ENCODE data around the gene FAM168A.

The FAM168A gene

GRCh38 chr11:73637012-73637411 lies 39.1 kb upstream of the FAM168A start:
- TF ChIP-seq, protein P1, sequence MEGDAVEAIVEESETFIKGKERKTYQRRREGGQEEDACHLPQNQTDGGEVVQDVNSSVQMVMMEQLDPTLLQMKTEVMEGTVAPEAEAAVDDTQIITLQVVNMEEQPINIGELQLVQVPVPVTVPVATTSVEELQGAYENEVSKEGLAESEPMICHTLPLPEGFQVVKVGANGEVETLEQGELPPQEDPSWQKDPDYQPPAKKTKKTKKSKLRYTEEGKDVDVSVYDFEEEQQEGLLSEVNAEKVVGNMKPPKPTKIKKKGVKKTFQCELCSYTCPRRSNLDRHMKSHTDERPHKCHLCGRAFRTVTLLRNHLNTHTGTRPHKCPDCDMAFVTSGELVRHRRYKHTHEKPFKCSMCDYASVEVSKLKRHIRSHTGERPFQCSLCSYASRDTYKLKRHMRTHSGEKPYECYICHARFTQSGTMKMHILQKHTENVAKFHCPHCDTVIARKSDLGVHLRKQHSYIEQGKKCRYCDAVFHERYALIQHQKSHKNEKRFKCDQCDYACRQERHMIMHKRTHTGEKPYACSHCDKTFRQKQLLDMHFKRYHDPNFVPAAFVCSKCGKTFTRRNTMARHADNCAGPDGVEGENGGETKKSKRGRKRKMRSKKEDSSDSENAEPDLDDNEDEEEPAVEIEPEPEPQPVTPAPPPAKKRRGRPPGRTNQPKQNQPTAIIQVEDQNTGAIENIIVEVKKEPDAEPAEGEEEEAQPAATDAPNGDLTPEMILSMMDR (IDR thresholded peaks at IDR 0.05; ENCODE audit: low read depth, low read length), result no peak
- DNase-seq (ENCODE audit: extremely low read depth, low read depth), result no peak

DNA sequence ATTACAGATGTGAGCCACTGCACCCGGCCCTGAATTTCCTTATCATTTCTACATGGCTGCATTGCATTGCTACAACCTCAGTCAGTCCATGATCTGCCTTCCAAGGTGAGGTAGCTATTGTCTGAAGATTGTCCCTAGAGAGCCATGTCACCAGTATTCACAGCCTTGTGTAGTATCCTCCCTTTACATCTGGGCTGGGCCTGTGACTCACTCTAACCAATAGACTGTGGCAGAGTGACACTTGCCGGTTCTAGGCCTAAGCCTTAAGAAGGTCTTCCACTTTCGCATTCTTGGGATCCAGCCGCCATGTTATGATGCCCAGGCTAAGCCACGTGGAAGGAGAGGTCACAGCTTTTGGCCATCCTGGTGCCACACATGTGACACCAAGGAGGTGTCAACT lies 38.3 kb upstream of the FAM168A start:
- DNase-seq (ENCODE audit: extremely low read depth, low read depth), result no peak
- TF ChIP-seq, protein P1 (IDR thresholded peaks at IDR 0.05; ENCODE audit: low read depth, low read length), result no peak

- DNase-seq (ENCODE audit: extremely low read depth, low read depth), result no peak
- TF ChIP-seq, protein P1 (IDR thresholded peaks at IDR 0.05; ENCODE audit: low read depth, low read length), result no peak
Observed at GRCh38 chr11:73635721-73636120, 37.8 kb upstream of the FAM168A start.

DNA sequence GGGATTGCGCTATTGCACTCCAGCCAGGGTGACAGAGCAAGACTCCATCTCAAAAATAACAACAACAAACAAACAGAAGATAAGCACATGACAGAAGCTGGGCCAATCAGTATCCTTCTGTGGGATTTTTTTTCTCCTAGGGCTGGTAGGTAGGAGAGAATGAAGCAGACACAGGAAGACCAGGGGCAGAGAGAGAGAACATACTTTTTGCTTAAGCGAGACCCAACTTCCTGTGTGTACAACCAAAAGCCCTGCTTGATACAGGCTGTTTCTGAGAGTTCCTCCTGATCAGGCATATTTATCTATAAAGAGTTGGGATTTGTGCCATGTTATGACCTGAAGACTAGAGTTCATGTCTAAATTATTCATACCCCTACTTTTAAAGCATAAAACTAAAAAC lies 36.1 kb upstream of the FAM168A start:
- TF ChIP-seq, protein P1 (IDR thresholded peaks at IDR 0.05; ENCODE audit: low read depth, low read length), result no peak
- DNase-seq (ENCODE audit: extremely low read depth, low read depth), result no peak

- DNase-seq (ENCODE audit: extremely low read depth, low read depth), result no peak
- TF ChIP-seq, protein P1 (IDR thresholded peaks at IDR 0.05; ENCODE audit: low read depth, low read length), result no peak
Observed at GRCh38 chr11:73632996-73633395, 35.1 kb upstream of the FAM168A start.

DNA sequence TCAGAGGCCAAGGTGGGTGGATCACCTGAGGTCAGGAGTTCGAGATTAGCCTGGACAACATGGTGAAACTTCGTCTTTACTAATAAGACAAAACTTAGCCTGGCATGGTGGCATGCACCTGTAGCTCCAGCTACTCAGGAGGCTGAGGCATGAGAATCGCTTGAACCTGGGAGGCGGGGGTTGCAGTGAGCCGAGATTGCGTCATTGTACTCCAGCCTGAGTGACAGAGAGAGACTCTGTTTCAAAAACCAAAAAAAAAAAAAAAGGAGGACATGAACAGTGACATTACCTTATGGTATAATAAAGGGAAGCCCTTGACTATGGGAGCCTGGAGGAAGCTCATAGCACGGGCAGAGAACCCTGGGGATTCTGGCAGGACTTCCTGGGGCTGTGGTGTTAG lies 32.0 kb upstream of the FAM168A start:
- TF ChIP-seq, protein P1 (IDR thresholded peaks at IDR 0.05; ENCODE audit: low read depth, low read length), result no peak
- DNase-seq (ENCODE audit: extremely low read depth, low read depth), result no peak

- peak; percentile 29 for DNase-seq (ENCODE audit: extremely low read depth, low read depth)
- TF ChIP-seq, protein P1 (IDR thresholded peaks at IDR 0.05; ENCODE audit: low read depth, low read length), result peak; percentile 89
Observed at GRCh38 chr11:73625696-73626318, 27.9 kb upstream of the FAM168A start.

Measured in AG09319 (cell line).